NCI-H1436 (cell line): ENCODE measurements around the gene SMARCC2.
A peak's percentile ranks its signal among the peaks of the same experiment; 100 is the strongest.
"Not testable (repeated sequence)": the region's sequence is repeated elsewhere in the genome, so short reads cannot be mapped to it uniquely, and the experiment has no call there.

Experiments
- DNase-seq: peaks from one replicate; lab custom pipeline; 2025; lab: John Stamatoyannopoulos, UW

Gene SMARCC2

DNA sequence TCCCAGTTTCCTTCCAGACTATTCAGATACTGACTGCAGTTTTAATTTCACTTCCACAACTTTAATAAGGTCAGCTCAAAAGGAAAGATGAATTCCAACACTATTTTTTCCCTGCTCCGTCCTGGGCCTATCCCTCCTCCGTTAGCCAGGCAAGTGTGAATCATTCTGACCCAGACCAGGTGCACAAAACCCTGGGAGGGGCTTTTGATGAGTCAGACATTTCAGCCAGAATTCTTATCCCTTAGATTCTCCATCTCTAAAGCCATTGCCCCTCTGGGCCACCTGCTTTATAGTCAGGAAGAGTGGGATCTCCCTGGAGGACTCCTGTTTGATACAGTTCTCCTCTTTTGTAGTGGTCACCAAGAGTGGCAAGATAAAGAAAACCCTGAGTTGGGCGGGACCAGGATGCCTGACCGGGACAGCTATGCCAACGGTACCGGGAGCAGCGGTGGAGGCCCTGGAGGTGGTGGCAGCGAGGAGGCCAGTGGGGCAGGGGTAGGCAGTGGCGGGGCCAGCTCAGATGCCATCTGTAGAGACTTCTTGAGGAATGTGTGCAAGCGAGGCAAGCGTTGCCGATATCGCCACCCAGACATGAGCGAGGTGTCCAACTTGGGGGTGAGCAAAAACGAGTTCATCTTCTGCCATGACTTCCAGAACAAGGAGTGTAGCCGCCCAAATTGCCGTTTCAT lies 69.0 kb downstream of the SMARCC2 start:
- DNase-seq, result no peak

DNA sequence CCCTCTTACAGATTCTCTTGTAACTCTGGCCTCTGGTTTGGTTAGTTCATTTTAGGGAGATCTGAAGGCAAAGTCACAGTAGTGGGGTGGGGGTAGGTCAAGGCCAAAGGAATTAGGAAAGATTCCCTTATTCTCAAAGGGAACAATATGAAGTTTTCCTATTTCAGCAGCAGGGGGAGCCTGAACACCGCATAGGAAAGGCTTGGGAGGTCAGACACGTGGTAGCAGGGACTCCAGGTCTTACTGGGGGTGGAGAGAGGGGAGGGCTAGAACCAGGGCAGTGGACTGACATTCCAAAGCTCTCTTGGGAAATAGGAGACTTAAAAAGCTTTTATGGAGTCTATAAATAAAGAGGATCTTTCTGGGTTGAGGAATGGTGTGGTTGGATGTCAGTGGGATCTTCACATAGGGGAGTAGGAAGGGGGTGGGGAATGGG lies 69.9 kb downstream of the SMARCC2 start:
- peak; percentile 47 for DNase-seq

DNA sequence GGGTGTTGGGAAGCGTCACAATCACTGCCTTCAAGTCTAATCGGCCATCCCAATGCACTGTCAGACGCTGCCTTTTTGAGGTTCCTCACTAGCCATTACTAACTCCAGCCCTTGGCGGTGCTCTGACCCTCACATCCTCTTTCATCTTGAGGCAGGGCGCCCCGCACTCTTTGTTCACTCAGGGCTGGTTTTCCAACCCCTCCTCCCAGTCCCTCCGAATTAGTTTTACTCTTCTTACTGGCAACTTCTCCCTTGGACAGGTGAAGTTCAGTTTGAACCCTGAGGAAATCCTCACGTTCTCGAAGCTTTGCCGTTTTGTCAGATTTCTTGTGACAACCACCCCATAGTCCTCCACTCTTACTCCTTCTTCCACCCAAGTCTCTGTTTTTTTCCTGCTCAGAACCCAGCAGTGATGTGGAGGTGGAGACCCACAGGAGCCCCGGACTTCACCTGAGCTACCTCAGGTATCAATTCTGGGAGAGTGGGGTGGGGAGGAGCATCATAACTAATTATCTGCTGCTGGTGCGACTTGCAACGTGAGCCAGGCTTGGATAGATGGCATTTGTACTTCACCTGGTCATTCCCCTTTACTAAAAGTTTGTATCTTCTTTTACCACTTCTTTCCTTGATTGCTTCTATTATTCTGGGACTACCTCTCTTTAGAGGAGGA lies 70.5 kb downstream of the SMARCC2 start:
- DNase-seq, result no peak

DNA sequence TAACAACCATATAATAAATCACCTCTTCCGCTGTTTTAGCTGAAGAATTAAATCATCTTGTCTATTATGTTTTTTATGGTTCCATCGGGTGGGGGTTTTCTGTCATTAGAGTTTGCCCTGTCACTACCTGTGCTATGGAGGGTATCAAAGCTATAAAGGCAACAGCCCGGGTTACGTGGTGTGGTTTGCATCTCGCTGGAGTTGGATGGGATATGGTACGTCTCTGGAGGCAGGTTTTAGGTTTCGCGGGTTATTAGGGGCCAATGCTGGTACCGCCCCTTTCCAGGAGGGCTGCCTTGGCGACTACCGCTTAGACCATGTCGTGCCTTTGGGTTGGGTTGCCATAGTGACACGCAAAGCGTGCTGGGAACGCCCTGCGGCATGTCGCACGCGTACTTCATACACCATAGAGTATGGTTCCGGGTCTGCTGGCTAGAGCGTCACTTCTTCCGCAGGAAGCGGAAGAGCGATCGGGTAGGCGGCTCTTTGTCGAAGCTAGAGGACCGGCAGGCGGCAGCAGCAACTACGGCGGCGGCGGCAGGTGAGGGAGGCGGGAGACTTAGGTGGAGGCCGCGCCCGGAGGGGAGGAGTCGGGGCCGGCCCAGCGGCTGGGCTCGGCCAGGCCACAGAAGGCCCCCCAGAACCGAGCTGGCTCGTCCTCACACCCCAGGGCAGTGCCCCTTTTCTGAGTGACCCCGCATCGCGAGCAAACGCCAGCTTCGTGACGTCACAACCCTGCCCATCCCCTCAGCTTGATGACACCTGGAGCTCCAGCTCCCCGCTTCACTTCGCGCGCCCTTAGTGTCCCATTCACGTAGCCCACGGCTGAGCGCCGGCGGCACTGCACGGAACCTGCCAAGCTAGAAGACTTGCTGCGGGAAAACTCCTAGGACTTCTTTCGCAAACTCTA lies 71.2 kb downstream of the SMARCC2 start, which contains the start of gene ZC3H10:
TSS of gene ZC3H10 (plus strand) at position 489 of the 910 bp plus-strand sequence. CDS start 2,297 bp downstream, outside the sequence.
- DNase-seq, result peak; percentile 100

DNA sequence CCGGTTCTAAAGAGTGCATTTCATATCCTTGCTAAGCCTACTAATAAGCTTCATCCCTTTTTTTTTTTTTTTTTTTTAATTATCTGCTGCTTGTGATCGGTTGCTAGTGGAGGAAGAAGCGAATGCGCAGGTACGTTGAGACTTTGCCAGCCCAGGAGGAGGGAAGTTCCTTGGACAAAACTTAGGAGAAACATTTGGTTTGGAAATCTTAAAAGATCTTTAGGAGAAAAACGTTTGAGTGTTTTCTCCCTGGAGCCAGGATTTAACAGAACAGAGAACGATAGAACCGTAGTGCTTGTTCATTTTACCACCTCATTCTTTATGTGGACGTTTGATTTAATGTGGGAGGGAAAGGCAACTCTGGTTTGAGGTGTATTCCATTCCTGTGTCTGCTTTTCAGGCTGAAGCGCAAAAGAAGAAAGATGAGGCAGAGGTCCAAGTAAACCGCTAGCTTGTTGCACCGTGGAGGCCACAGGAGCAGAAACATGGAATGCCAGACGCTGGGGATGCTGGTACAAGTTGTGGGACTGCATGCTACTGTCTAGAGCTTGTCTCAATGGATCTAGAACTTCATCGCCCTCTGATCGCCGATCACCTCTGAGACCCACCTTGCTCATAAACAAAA lies 72.1 kb downstream of the SMARCC2 start:
- not testable (repeated sequence) for DNase-seq

DNA sequence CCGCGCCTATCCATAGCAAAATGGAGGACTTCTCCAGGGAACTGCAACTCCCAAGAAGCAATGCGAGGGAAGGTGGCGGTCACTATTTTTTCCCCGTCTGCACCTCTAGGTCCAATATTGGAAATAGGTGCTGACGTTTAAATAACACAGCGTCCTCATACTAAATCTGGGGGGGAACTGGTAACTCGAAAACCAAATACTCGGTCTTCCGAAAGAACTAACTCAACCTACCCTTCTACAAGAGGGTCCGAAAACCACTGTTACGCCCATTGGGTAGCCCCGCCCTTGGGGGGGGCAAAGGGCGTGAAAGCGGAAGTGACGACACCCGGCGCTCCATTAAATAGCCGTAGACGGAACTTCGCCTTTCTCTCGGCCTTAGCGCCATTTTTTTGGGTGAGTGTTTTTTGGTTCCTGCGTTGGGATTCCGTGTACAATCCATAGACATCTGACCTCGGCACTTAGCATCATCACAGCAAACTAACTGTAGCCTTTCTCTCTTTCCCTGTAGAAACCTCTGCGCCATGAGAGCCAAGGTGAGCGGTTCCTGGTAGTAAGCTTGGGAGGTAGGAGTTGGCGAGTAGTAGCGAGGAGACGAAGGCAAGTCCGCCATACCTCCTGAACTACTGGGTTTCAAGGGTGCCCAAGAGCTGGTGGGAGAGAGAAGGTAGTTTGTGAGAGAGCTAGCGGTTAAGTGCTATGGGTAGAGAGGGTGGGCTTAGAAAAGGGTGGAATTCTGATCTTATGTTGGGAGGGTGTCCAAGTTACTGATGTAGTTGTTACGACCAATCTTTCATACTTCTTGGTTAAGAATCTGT lies 72.8 kb downstream of the SMARCC2 start, which contains the start of gene RPL41:
TSS of gene RPL41 (plus strand) at position 367 of the 815 bp plus-strand sequence.
- DNase-seq, result peak; percentile 92

DNA sequence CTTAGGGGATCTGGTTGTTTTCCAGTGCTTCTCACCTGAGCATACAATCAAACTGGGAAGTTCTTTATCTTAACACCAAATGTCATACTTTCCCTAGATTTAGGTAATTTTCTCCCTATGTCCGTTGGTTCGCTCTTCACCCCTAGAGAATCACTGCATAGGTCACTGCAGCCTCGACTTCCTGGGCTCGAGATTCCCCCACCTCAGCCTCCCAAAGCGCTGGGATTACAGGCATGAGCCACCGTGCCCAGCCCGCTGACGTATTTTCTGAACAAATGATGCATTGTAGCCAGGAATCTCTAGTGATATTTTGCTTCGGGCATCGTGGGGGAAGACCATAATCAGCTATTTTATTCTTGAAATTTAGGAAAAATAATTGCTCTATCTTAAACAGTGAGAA lies 74.0 kb downstream of the SMARCC2 start:
- no peak for DNase-seq

DNA sequence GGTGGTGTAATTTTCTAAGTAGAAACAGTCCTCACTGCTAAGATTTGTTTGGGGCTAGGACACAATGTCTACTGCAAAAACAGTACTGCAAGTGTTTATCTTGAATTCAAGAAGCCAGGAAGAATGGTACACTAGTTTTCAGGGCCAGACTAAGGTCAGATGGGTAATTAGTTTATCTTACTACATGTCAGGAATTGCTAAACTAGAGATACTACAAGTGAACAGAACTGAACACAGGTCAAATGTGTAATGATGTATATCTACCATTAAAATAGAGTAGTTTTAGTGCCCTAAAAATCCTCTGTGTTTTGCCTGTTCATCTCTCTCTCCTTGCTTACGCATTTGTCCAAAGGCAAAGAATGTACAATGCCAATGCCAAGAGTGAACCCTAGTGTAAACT lies 75.2 kb downstream of the SMARCC2 start:
- no peak for DNase-seq
